ENCODE data around the gene HECW1. TPM values are rescaled to one million over a fixed set of nuclear protein-coding genes. Genes with fewer than 3 reads are reported as not detected.
"Not testable (repeated sequence)": the region's sequence is repeated elsewhere in the genome, so short reads cannot be mapped to it uniquely, and the experiment has no call there.

Gene HECW1
- polyA plus RNA-seq, 2 of the 4 experiments (the other 2 are of a cell fraction): 11.3 TPM

DNA sequence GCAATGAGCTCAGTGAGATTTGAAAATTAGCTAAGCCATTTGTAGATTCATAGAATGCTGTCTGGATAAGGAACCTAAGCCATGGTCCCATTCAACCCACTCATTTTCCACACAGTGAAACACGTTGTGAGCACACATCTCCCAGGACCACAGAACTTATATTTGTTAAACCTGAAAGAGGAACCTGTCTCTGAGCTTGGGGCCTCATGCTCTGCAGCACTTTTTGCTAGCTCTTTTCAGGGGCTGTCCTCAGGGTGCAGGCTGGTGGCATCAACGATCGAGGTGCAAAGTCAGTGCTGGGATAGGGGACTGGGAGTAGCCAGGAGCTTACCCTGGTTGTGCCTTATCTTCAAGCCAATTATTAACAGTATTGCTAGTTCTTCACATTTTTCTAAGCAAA, 11.9 kb downstream of the HECW1 start:
- no peak overlapping the region for H3K27ac ChIP-seq
- 18% methylated on average over 3 of the region's 3 CpGs for WGBS (ENCODE audit: missing lambda C conversion rate)
- H3K4me1 ChIP-seq: 0 out of 3 replicates have a peak, but pooled peaks cover 4% of the 10 kb centered on the region
- no peak for DNase-seq (ENCODE audit: low read depth in 1 of 2, low spot score in 1 of 2)
- H3K9me3 ChIP-seq: no peaks in the 10 kb centered on the region
- no peak overlapping the region for H3K4me2 ChIP-seq
- CTCF ChIA-PET: interaction anchor here (0.7 to 1.0 kb wide), 2 partner anchors 9 to 10 kb away, joined by 3 read pairs; no protein-coding TSS in a partner anchor
- no peak for TF ChIP-seq NR3C1 (IDR thresholded peaks at IDR 0.05)
- TF ChIP-seq NPAS2 (CRISPR knock-in tag; IDR thresholded peaks at IDR 0.05; ENCODE audit: borderline replicate concordance): no peak
- no peak for TF ChIP-seq RNF2 (IDR thresholded peaks at IDR 0.05; ENCODE audit: borderline replicate concordance, low read depth)
- POLR2A ChIA-PET: no interaction called here
- FAIRE-seq: no peak
- H3K4me3 ChIP-seq: no peak overlapping the region
- ATAC-seq: no peak

DNA sequence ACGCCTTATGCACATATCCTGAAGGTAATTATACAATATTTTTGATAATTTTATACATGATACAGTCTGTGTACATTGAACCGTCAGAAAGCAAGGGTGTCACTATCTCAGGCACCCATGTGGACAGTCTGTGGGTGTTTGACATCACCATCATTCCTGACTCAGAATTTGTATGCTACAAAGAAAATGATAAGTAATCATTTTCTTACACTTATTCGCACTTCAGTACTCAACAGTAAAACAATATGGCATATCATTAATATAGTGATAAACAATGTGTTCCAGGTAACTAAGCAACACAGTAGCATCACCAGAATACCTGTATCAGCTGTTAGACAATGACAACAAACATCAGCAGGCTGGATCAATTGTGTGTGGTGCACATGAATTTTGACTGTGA, 17.9 kb downstream of the HECW1 start:
- DNase-seq (ENCODE audit: low read depth in 1 of 2, low spot score in 1 of 2) (no peak), ATAC-seq (no peak), FAIRE-seq (no peak)
- H3K4me3 ChIP-seq: no peak overlapping the region
- no peaks in the 10 kb centered on the region for H3K4me1 ChIP-seq
- no peak overlapping the region for H3K27ac ChIP-seq
- no peaks in the 10 kb centered on the region for H3K9me3 ChIP-seq
- CTCF ChIA-PET: interaction anchor here (0.8 kb wide), 1 partner anchor 12 kb away, joined by 3 read pairs; no protein-coding TSS in a partner anchor
- 39% methylated on average over 3 of the region's 3 CpGs for WGBS (ENCODE audit: missing lambda C conversion rate)
- POLR2A ChIA-PET: no interaction called here
- H3K4me2 ChIP-seq: no peak overlapping the region
- peak; percentile 55 for TF ChIP-seq MAFK (IDR thresholded peaks at IDR 0.05; ENCODE audit: partially characterized antibody)
- TF ChIP-seq BCL3 (IDR thresholded peaks at IDR 0.05): no peak

DNA sequence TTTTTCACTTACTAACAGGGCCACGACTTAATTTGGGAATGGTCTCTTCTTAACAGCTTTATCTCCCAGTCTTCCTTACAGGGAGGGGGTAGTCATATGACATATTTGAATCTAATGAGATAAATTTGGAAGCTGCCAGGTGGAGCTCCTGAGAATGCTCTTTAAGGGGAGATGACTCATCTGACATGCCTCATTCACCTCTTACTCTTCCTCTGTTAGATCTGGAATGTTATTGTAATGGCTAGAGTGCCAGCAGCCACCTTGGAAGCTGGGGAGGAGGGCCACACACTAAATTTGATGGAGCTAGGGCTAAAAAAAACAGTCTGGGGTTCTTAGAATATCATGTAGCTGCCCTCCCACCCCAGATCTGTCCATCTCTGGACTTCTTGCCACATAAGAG, 22.7 kb downstream of the HECW1 start:
- 3% methylated on average over 1 of the region's 1 CpG for WGBS (ENCODE audit: missing lambda C conversion rate)
- POLR2A ChIA-PET: no interaction called here
- ATAC-seq (no peak), FAIRE-seq (no peak), DNase-seq (ENCODE audit: low read depth in 1 of 2, low spot score in 1 of 2) (no peak)
- CTCF ChIA-PET: interaction anchor here (0.7 to 2.2 kb wide), 5 partner anchors 8 to 194 kb away, joined by 3 to 7 read pairs (median 4); no protein-coding TSS in a partner anchor
- TF ChIP-seq BCL3 (IDR thresholded peaks at IDR 0.05): no peak
- TF ChIP-seq FOSL2 (IDR thresholded peaks at IDR 0.05): no peak
- peak; percentile 45; the same call in 1 of the 2 replicates for TF ChIP-seq FOSL2 (CRISPR knock-in tag; IDR thresholded peaks at IDR 0.05)
- Histone ChIP-seq H3K27ac (no peak overlapping the region), H3K4me2 (no peak overlapping the region), H3K9me3 (no peaks in the 10 kb centered on the region), H3K4me1 (no peaks in the 10 kb centered on the region), H3K4me3 (no peak overlapping the region)

- no peak for FAIRE-seq
- no peak for DNase-seq (ENCODE audit: low read depth in 1 of 2, low spot score in 1 of 2)
- TF ChIP-seq JUNB (IDR thresholded peaks at IDR 0.05) (no peak), MAFK (IDR thresholded peaks at IDR 0.05; ENCODE audit: partially characterized antibody) (peak; percentile 74)
- Histone ChIP-seq H3K9me3 (no peaks in the 10 kb centered on the region), H3K4me3 (no peak overlapping the region), H3K27ac (no peak overlapping the region), H3K4me2 (no peak overlapping the region), H3K4me1 (no peaks in the 10 kb centered on the region)
- CTCF ChIA-PET: interaction anchor here (0.7 to 2.2 kb wide), 6 partner anchors 9 to 195 kb away, joined by 3 to 7 read pairs (median 4); no protein-coding TSS in a partner anchor
- WGBS (ENCODE audit: missing lambda C conversion rate): 31% methylated on average over 2 of the region's 2 CpGs
- POLR2A ChIA-PET: no interaction called here
- no peak for ATAC-seq
Measured at GRCh38 chr7:43136064-43136463, 23.6 kb downstream of the HECW1 start.

- H3K4me2 ChIP-seq; FAIRE-seq; H3K9me3 ChIP-seq; H3K4me3 ChIP-seq; H3K27ac ChIP-seq; POLR2A ChIA-PET; CTCF ChIA-PET; DNase-seq (ENCODE audit: low read depth in 1 of 2, low spot score in 1 of 2); H3K4me1 ChIP-seq; ATAC-seq: not testable (repeated sequence)
- WGBS (ENCODE audit: missing lambda C conversion rate): 71% methylated on average over 6 of the region's 6 CpGs
- peak; percentile 81 for TF ChIP-seq ZC3H11A (IDR thresholded peaks at IDR 0.05)
Measured at GRCh38 chr7:43137121-43137744, 24.8 kb downstream of the HECW1 start.

DNA sequence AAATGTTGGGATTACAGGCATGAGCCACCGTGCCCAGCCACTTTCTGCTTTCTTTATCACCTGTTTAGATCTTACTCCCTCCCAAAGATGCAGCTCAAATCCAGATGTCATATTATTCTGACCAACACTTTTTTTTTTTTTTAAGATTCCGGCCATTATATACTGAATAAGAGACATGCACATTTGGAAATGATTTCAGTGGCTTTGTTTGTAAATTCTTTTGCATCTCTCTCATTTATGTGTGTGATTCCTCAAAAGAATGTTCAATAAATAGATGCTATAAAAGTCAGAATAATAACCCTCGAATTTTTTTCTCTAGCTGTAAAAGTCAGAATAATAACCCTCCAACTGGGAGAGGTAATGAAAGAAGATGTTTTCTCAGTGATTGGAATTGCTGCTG, 25.4 kb downstream of the HECW1 start:
- ATAC-seq (no peak), FAIRE-seq (no peak), DNase-seq (ENCODE audit: low read depth in 1 of 2, low spot score in 1 of 2) (no peak)
- ChIA-PET POLR2A (no interaction called here), CTCF (no interaction called here)
- Histone ChIP-seq H3K27ac (no peak overlapping the region), H3K4me3 (no peak overlapping the region), H3K4me1 (no peaks in the 10 kb centered on the region), H3K9me3 (no peaks in the 10 kb centered on the region), H3K4me2 (no peak overlapping the region)
- TF ChIP-seq CHD4 (IDR thresholded peaks at IDR 0.05; ENCODE audit: borderline replicate concordance) (no peak), MAZ (IDR thresholded peaks at IDR 0.05; ENCODE audit: borderline replicate concordance, low read depth, low read length) (no peak), NFE2L2 (conservative IDR thresholded peaks at IDR 0.05; ENCODE audit: low read length) (no peak), CBX2 (IDR thresholded peaks at IDR 0.05; ENCODE audit: borderline replicate concordance, low read depth) (no peak), ELK1 (IDR thresholded peaks at IDR 0.05; ENCODE audit: low read depth, low read length) (no peak), EHMT2 (IDR thresholded peaks at IDR 0.05; ENCODE audit: low read depth) (no peak), GATA3 (IDR thresholded peaks at IDR 0.05; ENCODE audit: borderline replicate concordance) (no peak), BHLHE40 (IDR thresholded peaks at IDR 0.05; ENCODE audit: low read depth, low read length) (no peak), RARB (CRISPR knock-in tag; IDR thresholded peaks at IDR 0.05) (no peak), POLR2A (IDR thresholded peaks at IDR 0.05; ENCODE audit: low read length) (no peak), MAFK (IDR thresholded peaks at IDR 0.05; ENCODE audit: partially characterized antibody) (no peak)
- 29% methylated on average over 3 of the region's 3 CpGs for WGBS (ENCODE audit: missing lambda C conversion rate)
